Measurements from ENCODE around the gene KRTCAP2. TPM values are rescaled to one million over a fixed set of nuclear protein-coding genes. Genes with fewer than 3 reads are reported as not detected.

KRTCAP2 gene
- total RNA-seq, 4 donors from 2014 or later: 77.1 to 180 (median 113) TPM

DNA sequence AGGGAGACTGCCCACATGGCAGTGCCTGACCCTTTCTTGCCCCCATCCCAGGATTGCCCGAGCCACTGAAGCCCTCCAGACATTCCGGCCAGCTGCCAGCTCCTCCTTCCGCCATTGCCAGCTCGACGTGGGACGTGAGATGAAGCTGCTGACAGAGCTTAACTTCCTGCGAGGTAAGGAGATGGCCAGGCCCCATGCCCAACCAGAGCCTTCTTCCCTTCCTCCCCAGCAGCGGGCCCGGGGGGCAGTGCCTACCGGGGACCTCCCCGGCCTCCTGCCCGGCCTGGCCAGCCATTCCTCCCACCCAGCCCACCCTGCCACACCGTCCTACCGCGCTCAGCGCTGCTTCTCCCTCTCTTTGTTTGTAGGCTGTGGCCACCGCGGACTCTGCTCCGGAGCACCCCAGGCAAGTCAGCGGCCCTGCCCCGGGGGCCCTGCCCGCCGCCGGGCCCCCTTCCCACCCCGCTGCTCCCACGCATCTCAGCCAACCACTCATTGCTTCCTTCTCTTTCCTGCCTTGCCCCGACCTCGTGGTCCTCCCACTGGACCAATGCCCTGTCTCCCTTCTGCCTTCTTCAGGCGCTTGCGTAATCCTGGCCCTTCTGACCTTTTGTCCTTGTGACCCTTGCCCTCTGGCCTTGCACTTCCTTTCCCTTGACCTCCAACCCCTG, 5.5 kb upstream of the KRTCAP2 start:
- no peak for TF ChIP-seq CTCF (IDR thresholded peaks at IDR 0.05)
- no peak for TF ChIP-seq POLR2A (IDR thresholded peaks at IDR 0.05)
- no peak for TF ChIP-seq EP300 (IDR thresholded peaks at IDR 0.05)
- no peak for TF ChIP-seq POLR2AphosphoS5 (IDR thresholded peaks at IDR 0.05)
- Histone ChIP-seq H3K27ac (no peak overlapping the region), H3K9me3 (no peaks in the 10 kb centered on the region), H3K4me3 (no peak overlapping the region), H3K36me3 (no peaks in the 10 kb centered on the region), H3K27me3 (peaks cover 15% of the 10 kb centered on the region), H3K4me1 (peaks cover 26% of the 10 kb centered on the region)
- 81% methylated on average over 23 of the region's 30 CpGs for WGBS
- DNase-seq (ENCODE audit: low spot score in 2 of 2): peak; percentile 64 to 66

- TF ChIP-seq POLR2A (IDR thresholded peaks at IDR 0.05) (no peak), CTCF (IDR thresholded peaks at IDR 0.05) (no peak), EP300 (IDR thresholded peaks at IDR 0.05) (no peak), POLR2AphosphoS5 (IDR thresholded peaks at IDR 0.05) (no peak)
- Histone ChIP-seq H3K27ac (no peak overlapping the region), H3K36me3 (no peaks in the 10 kb centered on the region), H3K9me3 (no peaks in the 10 kb centered on the region), H3K27me3 (peaks cover 15% of the 10 kb centered on the region), H3K4me3 (no peak overlapping the region), H3K4me1 (peaks cover 31% of the 10 kb centered on the region)
- 92% methylated on average over 9 of the region's 9 CpGs for WGBS
- DNase-seq (ENCODE audit: low spot score in 2 of 2): peak; percentile 60 to 77
Measured at GRCh38 chr1:155177918-155178281, 4.8 kb upstream of the KRTCAP2 start.

GRCh38 chr1:155177192-155177917, 4.3 kb upstream of the KRTCAP2 start:
- H3K9me3 ChIP-seq: no peaks in the 10 kb centered on the region
- DNase-seq (ENCODE audit: low spot score in 2 of 2): peak in 1 of 2 donors; percentile 63
- H3K4me1 ChIP-seq: peaks cover 35% of the 10 kb centered on the region
- WGBS: 29% methylated on average over 6 of the region's 11 CpGs
- TF ChIP-seq CTCF (IDR thresholded peaks at IDR 0.05) (no peak), EP300 (IDR thresholded peaks at IDR 0.05) (no peak), POLR2A (IDR thresholded peaks at IDR 0.05) (no peak), POLR2AphosphoS5 (IDR thresholded peaks at IDR 0.05) (no peak)
- no peak overlapping the region for H3K27ac ChIP-seq
- H3K4me3 ChIP-seq: no peak overlapping the region
- peaks cover 15% of the 10 kb centered on the region for H3K27me3 ChIP-seq
- H3K36me3 ChIP-seq: no peaks in the 10 kb centered on the region

DNA sequence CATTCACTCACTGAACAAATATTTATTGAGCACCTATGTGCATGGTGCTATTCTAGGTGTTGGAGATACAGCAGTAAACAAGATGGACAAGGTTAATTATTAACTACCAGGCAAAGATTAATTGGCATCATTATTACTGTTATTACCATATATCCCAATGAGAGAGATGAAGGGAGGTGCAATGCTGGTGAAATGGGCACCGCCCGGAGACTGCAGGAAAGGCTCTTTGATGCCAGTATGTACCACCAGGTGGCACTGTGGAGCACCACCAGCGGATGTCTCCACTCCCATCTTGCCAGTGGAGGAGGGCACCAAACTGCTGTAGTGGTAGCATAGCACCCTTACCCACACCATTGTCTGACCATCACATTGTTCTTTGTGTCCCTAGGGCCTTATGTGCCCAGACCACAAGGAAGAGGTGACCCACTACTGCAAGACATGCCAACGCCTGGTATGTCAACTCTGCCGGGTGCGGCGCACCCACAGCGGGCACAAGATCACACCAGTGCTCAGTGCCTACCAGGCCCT, 3.5 kb upstream of the KRTCAP2 start:
- peaks cover 41% of the 10 kb centered on the region for H3K4me1 ChIP-seq

More for the DNA sequence above, 3.5 kb upstream of the KRTCAP2 start:
- peak; percentile 89 to 91 for DNase-seq (ENCODE audit: low spot score in 2 of 2)
- 61% methylated on average over 8 of the region's 8 CpGs for WGBS
- H3K27me3 ChIP-seq: peaks cover 15% of the 10 kb centered on the region
- H3K27ac ChIP-seq: no peak overlapping the region
- no peak overlapping the region for H3K4me3 ChIP-seq
- TF ChIP-seq CTCF (IDR thresholded peaks at IDR 0.05) (peak; percentile 83 to 95), EP300 (IDR thresholded peaks at IDR 0.05) (no peak)
- no peaks in the 10 kb centered on the region for H3K36me3 ChIP-seq
- no peaks in the 10 kb centered on the region for H3K9me3 ChIP-seq
